Smooth muscle cell (in vitro differentiated cells): Measurements from ENCODE around the gene CASP10. TPM values are rescaled to one million over a fixed set of nuclear protein-coding genes. Genes with fewer than 3 reads are reported as not detected.

Source experiments
- DNase-seq: peaks from one replicate; lab custom pipeline; 2025; ENCODE audit not compliant: unreplicated experiment; lab: John Stamatoyannopoulos, UW
- H2AFZ ChIP-seq: fragments of 200-600 bp; sonication (generic); 2 replicates; pipeline ENCODE4 v1.6.0; 2016; ENCODE audit warnings: antibody characterized with exemption, low read depth, mild to moderate bottlenecking
- H3F3A ChIP-seq: fragments of 200-600 bp; sonication (generic); 2 replicates; pipeline ENCODE4 v1.6.0; 2017; ENCODE audit warnings: antibody characterized with exemption, low read depth
- H3K27ac ChIP-seq: fragments of 200-600 bp; sonication (generic); 2 replicates; pipeline ENCODE4 v1.5.1; 2016; ENCODE audit warnings: low read depth, mild to moderate bottlenecking
- H3K27me3 ChIP-seq: fragments of 200-600 bp; sonication (generic); 2 replicates; pipeline ENCODE4 v1.6.1; 2016; ENCODE audit warnings: low read depth, mild to moderate bottlenecking
- H3K36me3 ChIP-seq: fragments of 200-600 bp; sonication (generic); 2 replicates; pipeline ENCODE4 v1.5.1; 2016; ENCODE audit warnings: low read depth
- H3K4me1 ChIP-seq: fragments of 200-600 bp; sonication (generic); 2 replicates; pipeline ENCODE4 v1.5.1; 2016; ENCODE audit warnings: low read depth
- H3K4me2 ChIP-seq: fragments of 200-600 bp; sonication (generic); 2 replicates; pipeline ENCODE4 v1.6.0; 2016; ENCODE audit warnings: mild to moderate bottlenecking
- H3K4me3 ChIP-seq: fragments of 200-600 bp; sonication (generic); 2 replicates; pipeline ENCODE4 v1.5.1; 2016; ENCODE audit warnings: mild to moderate bottlenecking
- H3K79me2 ChIP-seq: fragments of 200-600 bp; sonication (generic); 2 replicates; pipeline ENCODE4 v1.6.0; 2016; ENCODE audit warnings: low read depth, mild to moderate bottlenecking
- H3K9ac ChIP-seq: fragments of 200-600 bp; sonication (generic); 2 replicates; pipeline ENCODE4 v1.6.0; 2016; ENCODE audit warnings: low read depth
- H3K9me3 ChIP-seq: fragments of 200-600 bp; sonication (generic); replicated peaks from 2 replicates; pipeline ENCODE4 v1.5.1; 2016; ENCODE audit warnings: low read depth
- H4K20me1 ChIP-seq: fragments of 200-600 bp; sonication (generic); 2 replicates; pipeline ENCODE4 v1.6.0; 2016; ENCODE audit warnings: low read depth
- CTCF ChIP-seq: fragments of 200-600 bp; sonication (generic); IDR thresholded peaks from 2 replicates; pipeline ENCODE4 v1.5.1; 2017; ENCODE audit warnings: borderline replicate concordance, mild to moderate bottlenecking, antibody characterized with exemption; ENCODE audit not compliant: insufficient read depth, poor library complexity, severe bottlenecking
- WGBS: methylation state at CpG from one replicate; pipeline ENCODE4 v1.1.7; 2016; ENCODE audit warnings: low lambda C conversion rate; 5-methylcytosine and 5-hydroxymethylcytosine counted together
- polyA plus RNA-seq: library from polyadenylated mRNA; unstranded; fragments of >200 nt; fragmentation: Nextera tagmentation; extraction: Ambion mirVana; gene quantifications from 2 replicates; pipeline ENCODE4 v1.2.1, GENCODE V29; 2016
- total RNA-seq: library from RNA; depleted of rRNA; stranded (reverse); fragments of >200 nt; gene quantifications from 2 replicates; pipeline ENCODE4 v1.2.3, GENCODE V29; 2014

The CASP10 gene
- total RNA-seq: 0.36 and 0.90 TPM in 2 replicates
- 0.86 and 1.1 TPM in 2 replicates for polyA plus RNA-seq

- Histone ChIP-seq H3K27ac (no peak within 1 kb of the TSS), H4K20me1 (no peaks in the 10 kb centered on the region), H3K36me3 (no peaks in the 10 kb centered on the region), H3K9ac (no peak within 1 kb of the TSS), H3K9me3 (no peaks in the 10 kb centered on the region), H3K4me1 (no peaks in the 10 kb centered on the region), H2AFZ (peak within 1 kb of the TSS; percentile 74), H3K27me3 (no peaks in the 10 kb centered on the region), H3F3A (no peaks in the 10 kb centered on the region), H3K4me2 (peak within 1 kb of the TSS; percentile 73), H3K79me2 (no peaks in the 10 kb centered on the region), H3K4me3 (peak within 1 kb of the TSS; percentile 41)
- DNase-seq: no peak
- peak; percentile 16 for TF ChIP-seq CTCF
- 65% methylated on average over 11 of the region's 11 CpGs for WGBS
Measured at GRCh38 chr2:201182650-201183364, at the start of gene CASP10. TSS of gene CASP10 (plus strand) at chr2:201183141. CDS start at chr2:201185778, 2,637 bp downstream.

- H2AFZ ChIP-seq: no peak overlapping the region
- no peak overlapping the region for H3K4me3 ChIP-seq
- DNase-seq: no peak
- H3F3A ChIP-seq: peaks cover 7% of the 10 kb centered on the region
- H4K20me1 ChIP-seq: no peaks in the 10 kb centered on the region
- no peak overlapping the region for H3K9ac ChIP-seq
- no peak overlapping the region for H3K27ac ChIP-seq
- TF ChIP-seq CTCF: no peak
- H3K27me3 ChIP-seq: no peaks in the 10 kb centered on the region
- H3K36me3 ChIP-seq: no peaks in the 10 kb centered on the region
- H3K9me3 ChIP-seq: no peaks in the 10 kb centered on the region
- H3K4me1 ChIP-seq: no peaks in the 10 kb centered on the region
- no peak overlapping the region for H3K4me2 ChIP-seq
- WGBS: 90% methylated on average over 4 of the region's 4 CpGs
- peaks cover 9% of the 10 kb centered on the region for H3K79me2 ChIP-seq
Measured at GRCh38 chr2:201135386-201135785, 47.6 kb upstream of the CASP10 start.

GRCh38 chr2:201136889-201137321 lies 46.0 kb upstream of the CASP10 start:
- no peaks in the 10 kb centered on the region for H3K36me3 ChIP-seq
- WGBS: 80% methylated on average over 3 of the region's 3 CpGs
- no peak for TF ChIP-seq CTCF
- no peak overlapping the region for H2AFZ ChIP-seq
- DNase-seq: no peak
- no peaks in the 10 kb centered on the region for H3K9me3 ChIP-seq
- H4K20me1 ChIP-seq: no peaks in the 10 kb centered on the region
- no peak overlapping the region for H3K9ac ChIP-seq
- no peaks in the 10 kb centered on the region for H3K4me1 ChIP-seq
- H3K27ac ChIP-seq: no peak overlapping the region
- no peak overlapping the region for H3K4me3 ChIP-seq
- no peak overlapping the region for H3K4me2 ChIP-seq
- no peaks in the 10 kb centered on the region for H3F3A ChIP-seq
- H3K27me3 ChIP-seq: no peaks in the 10 kb centered on the region
- H3K79me2 ChIP-seq: peaks cover 3% of the 10 kb centered on the region
